ENCODE measurements around the gene SMTN.
"Not testable (repeated sequence)": the region's sequence is repeated elsewhere in the genome, so short reads cannot be mapped to it uniquely, and the experiment has no call there.

SMTN gene

DNA sequence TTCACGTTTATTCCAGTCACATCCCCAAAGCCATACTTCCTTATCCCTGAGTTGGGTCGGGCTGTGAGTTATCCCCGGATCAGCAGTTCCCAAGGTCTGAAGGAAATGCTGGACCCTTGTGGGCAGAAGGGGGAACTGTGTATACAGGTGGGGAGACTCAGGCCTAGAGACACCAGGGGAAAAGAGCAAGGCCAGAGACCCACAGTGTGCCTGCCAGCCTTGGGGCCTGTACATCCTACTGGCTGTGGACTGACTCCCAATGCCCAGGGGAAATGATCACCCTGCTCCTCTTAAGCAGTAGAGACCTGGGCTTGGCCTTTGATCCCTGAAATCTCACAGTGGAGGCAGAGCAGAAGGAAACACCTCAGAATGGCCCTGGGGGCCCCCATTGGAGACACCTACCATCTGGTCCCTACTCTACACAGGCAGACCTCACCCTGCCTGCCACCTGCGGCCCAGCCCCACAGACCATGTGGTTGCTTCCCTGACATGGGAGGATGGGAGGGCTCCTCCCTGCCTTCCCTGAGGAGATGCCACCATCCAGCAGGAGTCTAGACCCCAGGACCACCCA, 25.0 kb downstream of the SMTN start:
- no peak for DNase-seq

- no peak for DNase-seq
Observed at GRCh38 chr22:31106731-31107177, 25.6 kb downstream of the SMTN start.

DNA sequence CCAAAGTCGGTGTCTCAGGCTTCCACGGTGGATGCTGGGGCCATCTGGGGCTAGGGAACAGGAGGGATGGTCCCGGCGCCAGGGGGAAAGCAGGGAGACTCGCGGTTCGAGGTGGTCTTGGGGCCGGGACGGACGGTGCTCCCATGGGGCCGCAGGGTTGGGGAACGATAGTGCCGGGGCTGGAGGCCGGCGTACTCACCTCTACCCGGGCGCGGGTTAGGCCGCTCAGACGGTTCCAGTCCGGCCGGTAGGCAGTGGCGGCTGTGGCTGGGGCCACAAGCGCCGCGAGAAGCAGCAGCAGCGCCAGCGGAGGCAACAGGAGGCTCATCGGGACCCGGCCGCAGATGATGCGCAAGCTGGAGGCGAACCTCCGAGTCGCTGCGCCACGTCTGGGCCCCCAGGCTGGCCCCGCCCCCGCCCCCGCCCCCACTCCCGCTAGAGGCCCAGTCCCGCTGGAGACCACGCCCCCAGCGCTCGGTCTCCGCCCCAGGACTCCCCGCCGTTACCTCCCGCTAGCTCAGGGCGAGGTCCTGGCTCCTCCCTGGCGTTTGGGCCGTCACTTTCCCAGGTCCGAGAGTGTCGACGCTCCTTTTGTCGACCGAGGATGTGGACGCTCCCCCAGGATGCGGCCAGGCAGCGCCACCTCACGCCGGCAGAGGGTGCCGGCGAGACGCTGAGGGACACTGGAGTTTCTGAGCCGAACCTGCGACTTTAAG, 26.2 kb downstream of the SMTN start, which contains the start of gene SELENOM:
Gene SELENOM (minus strand): TSS at position 391 of the 716 bp plus-strand sequence. CDS start 63 bp downstream, at position 328.
- DNase-seq, result peak; percentile 91

DNA sequence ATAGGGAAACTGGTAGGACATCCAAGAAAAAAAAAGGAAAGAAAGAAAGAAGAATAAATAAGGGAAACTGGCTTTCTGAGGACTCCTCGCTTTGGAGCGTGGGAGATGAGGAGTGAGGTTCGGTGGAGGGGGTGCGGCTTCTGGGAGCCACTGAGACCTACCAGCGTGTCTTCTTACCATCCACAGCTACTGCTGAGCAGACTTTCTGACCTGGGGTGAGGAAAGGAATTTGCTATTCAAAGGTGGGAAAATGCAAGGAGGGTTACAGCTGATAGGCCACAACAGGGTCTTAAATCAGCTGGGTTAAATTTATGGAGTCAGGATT, 26.7 kb downstream of the SMTN start:
- no peak for DNase-seq

GRCh38 chr22:31112547-31113091, 31.5 kb downstream of the SMTN start:
- DNase-seq, result not testable (repeated sequence)

- DNase-seq, result no peak
Observed at GRCh38 chr22:31118046-31118820, 37.1 kb downstream of the SMTN start.

GRCh38 chr22:31119026-31119717, 38.1 kb downstream of the SMTN start:
- no peak for DNase-seq

DNA sequence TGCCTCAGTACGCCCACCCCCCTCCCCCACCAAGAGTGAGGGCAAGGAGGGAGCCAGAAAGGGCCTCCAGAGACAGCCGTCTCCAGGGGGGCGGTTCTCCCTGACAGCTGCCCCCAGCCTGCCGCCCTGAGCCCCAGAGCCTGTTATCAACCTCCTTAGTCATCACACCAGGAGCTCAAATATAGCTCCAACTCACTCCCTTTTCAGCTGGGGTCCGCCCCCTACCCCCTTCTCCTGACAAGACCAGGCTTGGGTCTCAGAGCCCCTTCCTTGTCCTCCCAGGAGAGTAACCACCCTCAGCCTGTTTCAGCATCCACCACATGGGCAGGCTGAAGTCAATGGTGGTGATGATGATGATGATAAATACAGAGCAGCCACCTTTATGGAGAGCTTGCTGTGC, 39.1 kb downstream of the SMTN start:
- no peak for DNase-seq

GRCh38 chr22:31120642-31121041, 39.5 kb downstream of the SMTN start:
- DNase-seq, result no peak

DNA sequence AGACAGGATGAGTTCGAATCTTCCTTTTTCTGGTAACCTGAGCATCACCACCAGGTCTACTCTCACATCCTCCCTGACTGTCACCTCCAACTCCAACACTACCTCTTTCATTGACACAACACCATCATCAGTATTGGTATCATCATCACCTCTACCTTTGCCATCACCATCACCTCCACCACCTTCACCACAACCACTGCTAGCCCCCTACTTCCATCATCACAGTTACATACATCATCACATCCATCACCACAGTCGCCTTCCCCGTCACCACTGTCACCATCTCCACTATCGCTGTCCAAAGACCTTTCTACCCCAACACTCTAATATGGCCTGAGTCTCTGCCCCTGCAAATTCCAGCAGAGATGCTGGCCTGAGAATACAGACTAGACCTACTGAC, 40.3 kb downstream of the SMTN start:
- DNase-seq, result no peak

DNA sequence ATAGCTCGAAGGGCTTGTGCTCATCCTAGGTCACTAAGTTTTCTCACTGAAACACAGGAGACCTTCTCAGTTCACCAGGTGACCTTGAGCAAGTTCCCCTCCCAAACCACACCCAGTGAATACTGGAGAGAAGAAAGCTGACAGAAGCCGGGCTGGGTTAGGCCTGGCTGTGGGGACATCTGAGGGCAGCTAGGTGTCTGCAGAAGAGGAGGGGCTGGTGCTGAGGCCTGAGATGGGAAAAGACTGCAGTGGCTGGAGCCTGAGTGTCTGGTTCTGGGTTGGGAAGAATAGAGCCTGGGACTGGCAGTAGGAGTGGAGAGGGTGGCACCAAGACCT, 41.0 kb downstream of the SMTN start:
- DNase-seq, result no peak

DNA sequence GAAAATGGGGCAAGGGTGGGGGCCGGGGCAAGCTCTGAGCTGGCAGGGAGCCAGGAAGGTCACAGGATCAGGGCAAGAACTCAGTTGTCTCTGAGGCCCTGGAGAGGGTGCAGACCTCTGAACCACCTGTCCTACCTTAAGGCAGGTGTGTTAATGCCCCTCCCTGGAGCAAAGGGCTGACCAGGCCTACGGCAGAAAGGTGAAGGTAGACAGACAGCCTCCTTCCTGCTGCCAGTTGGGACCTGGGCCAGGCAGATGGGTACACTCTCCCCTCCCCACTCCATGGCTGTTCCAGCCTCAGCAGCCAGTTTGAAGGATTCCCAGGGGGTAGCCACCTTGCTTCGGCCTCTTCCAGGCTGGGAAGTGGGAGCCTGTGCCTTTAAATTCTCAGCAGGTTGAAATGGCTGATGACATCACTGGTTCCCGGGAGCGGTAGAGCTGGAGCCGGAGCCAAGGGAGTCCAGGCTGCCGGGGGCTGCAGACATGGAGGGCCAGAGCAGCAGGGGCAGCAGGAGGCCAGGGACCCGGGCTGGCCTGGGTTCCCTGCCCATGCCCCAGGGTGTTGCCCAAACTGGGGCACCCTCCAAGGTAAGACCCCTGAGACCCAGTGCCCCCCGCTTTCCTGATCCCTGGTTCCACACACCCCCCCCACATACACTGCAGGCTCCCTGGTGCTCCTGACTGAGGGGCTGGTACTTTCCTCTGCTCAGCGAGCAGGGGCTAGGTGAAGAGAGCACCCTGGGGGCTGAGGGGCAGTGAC, 41.6 kb downstream of the SMTN start, which contains the start of gene INPP5J:
Gene INPP5J (plus strand): TSS at position 435 of the 760 bp plus-strand sequence. CDS start 49 bp downstream, at position 484.
- DNase-seq, result no peak

- no peak for DNase-seq
Observed at GRCh38 chr22:31123292-31123602, 42.1 kb downstream of the SMTN start.

DNA sequence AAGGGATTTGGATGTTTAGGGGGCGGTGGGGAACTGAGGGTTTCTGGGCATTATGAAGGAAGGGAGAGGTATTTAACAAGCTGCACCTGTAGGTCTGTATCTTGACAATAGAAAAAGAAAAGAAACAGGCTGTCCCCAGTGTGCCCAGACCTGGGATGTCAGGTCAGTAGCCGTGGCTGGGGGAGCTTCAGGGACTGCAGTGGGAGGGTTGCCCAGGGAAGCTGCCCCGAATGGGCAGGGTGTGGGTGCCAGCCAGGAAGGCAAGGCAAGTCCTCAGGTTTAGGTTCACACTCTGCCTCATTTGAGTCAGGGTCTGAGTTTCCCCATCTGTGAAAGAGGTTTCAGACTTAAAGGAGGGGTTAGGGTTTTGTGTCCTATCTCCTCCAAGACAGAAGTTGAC, 43.2 kb downstream of the SMTN start:
- DNase-seq, result no peak

DNA sequence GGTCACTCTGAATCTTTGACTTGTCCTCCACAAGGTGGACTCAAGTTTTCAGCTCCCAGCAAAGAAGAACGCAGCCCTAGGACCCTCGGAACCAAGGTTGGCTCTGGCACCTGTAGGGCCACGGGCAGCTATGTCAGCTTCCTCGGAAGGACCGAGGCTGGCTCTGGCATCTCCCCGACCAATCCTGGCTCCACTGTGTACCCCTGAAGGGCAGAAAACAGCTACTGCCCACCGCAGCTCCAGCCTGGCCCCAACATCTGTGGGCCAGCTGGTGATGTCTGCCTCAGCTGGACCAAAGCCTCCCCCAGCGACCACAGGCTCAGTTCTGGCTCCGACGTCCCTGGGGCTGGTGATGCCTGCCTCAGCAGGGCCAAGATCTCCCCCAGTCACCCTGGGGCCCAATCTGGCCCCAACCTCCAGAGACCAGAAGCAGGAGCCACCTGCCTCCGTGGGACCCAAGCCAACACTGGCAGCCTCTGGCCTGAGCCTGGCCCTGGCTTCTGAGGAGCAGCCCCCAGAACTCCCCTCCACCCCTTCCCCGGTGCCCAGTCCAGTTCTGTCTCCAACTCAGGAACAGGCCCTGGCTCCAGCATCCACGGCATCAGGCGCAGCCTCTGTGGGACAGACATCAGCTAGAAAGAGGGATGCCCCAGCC, 43.8 kb downstream of the SMTN start:
- no peak for DNase-seq

- DNase-seq, result no peak
Observed at GRCh38 chr22:31125521-31126117, 44.5 kb downstream of the SMTN start.

DNA sequence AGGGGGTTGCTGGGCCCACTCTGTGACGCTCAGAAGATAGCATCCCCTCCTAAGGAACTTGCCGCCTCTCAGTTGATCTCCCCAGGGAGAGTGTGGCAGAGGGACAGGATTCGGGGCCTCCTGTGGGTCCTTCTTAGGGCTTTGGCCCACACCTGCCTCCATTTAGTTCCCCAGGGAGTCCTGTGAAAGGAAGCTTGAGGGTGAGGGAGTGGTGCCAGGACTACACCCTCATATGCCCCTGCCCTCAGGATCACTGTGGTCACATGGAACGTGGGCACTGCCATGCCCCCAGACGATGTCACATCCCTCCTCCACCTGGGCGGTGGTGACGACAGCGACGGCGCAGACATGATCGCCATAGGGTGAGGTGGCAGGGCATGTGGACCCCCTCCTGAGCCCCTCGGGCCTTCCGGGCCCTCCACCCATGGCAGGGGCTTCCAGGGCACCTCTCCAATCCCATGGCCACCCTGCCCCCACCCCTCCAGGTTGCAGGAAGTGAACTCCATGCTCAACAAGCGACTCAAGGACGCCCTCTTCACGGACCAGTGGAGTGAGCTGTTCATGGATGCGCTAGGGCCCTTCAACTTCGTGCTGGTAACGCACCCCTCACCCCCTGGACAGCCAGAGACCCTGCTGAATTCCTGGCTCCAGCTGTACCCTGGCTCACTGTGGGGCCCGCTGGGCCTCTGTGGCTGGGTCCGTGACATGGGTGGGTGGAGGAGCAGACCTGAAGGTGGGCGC, 45.2 kb downstream of the SMTN start:
- no peak for DNase-seq

DNA sequence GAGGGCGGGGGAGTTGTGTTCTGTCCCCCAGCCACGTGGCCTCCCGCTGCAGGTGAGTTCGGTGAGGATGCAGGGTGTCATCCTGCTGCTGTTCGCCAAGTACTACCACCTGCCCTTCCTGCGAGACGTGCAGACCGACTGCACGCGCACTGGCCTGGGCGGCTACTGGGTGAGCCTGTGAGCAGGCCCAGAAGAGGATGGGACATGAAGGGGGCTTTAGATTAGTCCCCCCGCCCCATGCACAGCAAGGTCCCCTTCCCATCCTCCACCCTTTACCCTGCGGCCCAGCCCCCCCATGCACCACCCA, 45.7 kb downstream of the SMTN start:
- no peak for DNase-seq

DNA sequence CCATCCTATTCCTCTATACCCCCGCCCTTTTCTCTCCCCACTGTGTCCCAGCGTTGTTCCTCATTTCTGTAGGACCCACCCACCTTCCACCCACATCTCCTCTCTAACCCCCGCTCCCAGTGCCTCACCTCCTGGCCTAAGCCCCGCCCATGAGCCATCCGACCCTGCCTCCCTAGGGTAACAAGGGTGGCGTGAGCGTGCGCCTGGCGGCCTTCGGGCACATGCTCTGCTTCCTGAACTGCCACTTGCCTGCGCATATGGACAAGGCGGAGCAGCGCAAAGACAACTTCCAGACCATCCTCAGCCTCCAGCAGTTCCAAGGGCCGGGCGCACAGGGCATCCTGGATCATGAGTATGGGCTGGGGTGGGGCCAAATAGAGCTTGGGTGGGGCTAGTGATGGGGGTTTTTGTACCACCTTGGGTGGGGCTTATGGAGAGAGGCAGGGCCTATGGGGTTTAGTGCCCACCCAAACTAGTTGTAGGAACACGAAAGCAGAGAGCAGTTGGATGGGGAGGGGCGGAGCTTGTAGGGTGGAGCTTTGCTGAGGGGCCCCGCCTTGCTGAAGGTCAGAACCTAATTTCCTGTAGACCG, 46.2 kb downstream of the SMTN start:
- no peak for DNase-seq

GRCh38 chr22:31128156-31128555, 47.0 kb downstream of the SMTN start:
- no peak for DNase-seq

DNA sequence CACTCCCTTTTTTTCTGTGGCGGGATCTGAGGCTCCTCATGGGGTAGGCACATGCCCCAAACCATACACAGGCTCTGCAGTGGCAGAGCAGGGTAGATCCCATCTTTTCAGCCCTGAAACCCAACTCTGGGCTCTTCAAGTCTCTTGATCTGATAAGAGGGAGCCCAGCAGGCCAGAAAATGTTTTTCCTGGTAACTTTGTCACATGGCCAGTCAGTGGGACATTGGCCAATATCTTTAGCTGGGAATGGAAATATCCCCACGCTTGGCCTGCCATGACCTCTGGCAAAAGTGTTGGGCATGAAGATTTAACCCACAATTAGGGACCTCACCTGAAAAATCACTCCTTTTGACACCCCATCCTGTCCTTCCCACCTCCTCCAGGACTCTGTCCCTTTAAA, 49.8 kb downstream of the SMTN start:
- DNase-seq, result no peak

All from hippocampal formation (tissue), 2 donors.